ENCODE data around the gene OR5P2.
"Not testable (repeated sequence)": the region's sequence is repeated elsewhere in the genome, so short reads cannot be mapped to it uniquely, and the experiment has no call there.

Gene OR5P2

GRCh38 chr11:7796842-7797241 is at the start of gene OR5P2:
Gene OR5P2, minus strand, starts transcription at chr11:7796942. Its CDS starts 0 bp downstream, at chr11:7796942.
- no peak for DNase-seq

GRCh38 chr11:7846003-7846402 is 49.3 kb upstream of the OR5P2 start:
- no peak for DNase-seq

- no peak for DNase-seq
Observed at GRCh38 chr11:7844986-7845385, 48.2 kb upstream of the OR5P2 start.

- DNase-seq = no peak
Observed at GRCh38 chr11:7844521-7844920, 47.8 kb upstream of the OR5P2 start.

- DNase-seq = no peak
Observed at GRCh38 chr11:7840578-7840977, 43.8 kb upstream of the OR5P2 start.

- no peak for DNase-seq
Observed at GRCh38 chr11:7833527-7833926, 36.8 kb upstream of the OR5P2 start.

GRCh38 chr11:7830740-7831139 is 34.0 kb upstream of the OR5P2 start, which contains the start of gene OR5P3:
Gene OR5P3, minus strand, starts transcription at chr11:7830840.
- no peak for DNase-seq

- DNase-seq = no peak
Observed at GRCh38 chr11:7826324-7826723, 29.6 kb upstream of the OR5P2 start.

- not testable (repeated sequence) for DNase-seq
Observed at GRCh38 chr11:7820417-7820816, 23.7 kb upstream of the OR5P2 start.

GRCh38 chr11:7814897-7815296 is 18.2 kb upstream of the OR5P2 start:
- not testable (repeated sequence) for DNase-seq

- DNase-seq = not testable (repeated sequence)
Observed at GRCh38 chr11:7810301-7810700, 13.6 kb upstream of the OR5P2 start.

GRCh38 chr11:7793233-7793632 is 3.5 kb downstream of the OR5P2 start:
- DNase-seq = no peak

GRCh38 chr11:7787239-7787638 is 9.5 kb downstream of the OR5P2 start:
- DNase-seq = no peak

GRCh38 chr11:7775689-7776088 is 21.1 kb downstream of the OR5P2 start:
- no peak for DNase-seq

GRCh38 chr11:7764301-7764700 is 32.4 kb downstream of the OR5P2 start:
- DNase-seq = not testable (repeated sequence)

GRCh38 chr11:7759010-7759409 is 37.7 kb downstream of the OR5P2 start:
- no peak for DNase-seq

- no peak for DNase-seq
Observed at GRCh38 chr11:7749456-7749855, 47.3 kb downstream of the OR5P2 start.

Measured in activated CD4-positive, alpha-beta T cell treated with anti-CD3 and anti-CD28 coated beads for 4 hours (primary cell).